Kidney (tissue), 14 donors: ENCODE data around the gene PSMD10. TPM values are rescaled to one million over a fixed set of nuclear protein-coding genes. Genes with fewer than 3 reads are reported as not detected.

Experiments used
- DNase-seq, 5 donors: peaks; one replicate each; pipeline ENCODE4 v3.0.0-alpha.2; 2013 to 2020
- FAIRE-seq: peaks from 2 replicates; lab custom pipeline; 2012; peaks lifted over from hg19 to GRCh38; lab: Jason Lieb, UNC
- H3K27ac ChIP-seq, 2 donors: one replicate each; pipeline ENCODE4 v1.7.0; 2013; ENCODE audit warnings: low read depth in 2 of 2, low read length in 2 of 2, inconsistent platforms in 1 of 2
- H3K27me3 ChIP-seq: one replicate; pipeline ENCODE4 v1.7.1; 2013; ENCODE audit warnings: low read length, inconsistent platforms; ENCODE audit not compliant: control insufficient read depth, insufficient read depth
- H3K36me3 ChIP-seq, 3 donors: one replicate each; pipeline versions ENCODE4 v1.7.0 to v1.7.1; 2013; ENCODE audit warnings: low read length in 3 of 3, control low read depth in 1 of 3, inconsistent platforms in 1 of 3; ENCODE audit not compliant: insufficient read depth in 3 of 3, control insufficient read depth in 2 of 3
- H3K4me1 ChIP-seq, 3 donors: one replicate each; pipeline versions ENCODE4 v1.7.0 to v1.7.1; 2013; ENCODE audit warnings: low read length in 3 of 3, inconsistent platforms in 1 of 3, low read depth in 1 of 3; ENCODE audit not compliant: control insufficient read depth in 2 of 3, insufficient read depth in 2 of 3
- H3K4me3 ChIP-seq, 3 donors: one replicate each; pipeline versions ENCODE4 v1.7.0 to v1.8.1; 2013; ENCODE audit warnings: low read length in 3 of 3, control low read depth in 1 of 3, inconsistent platforms in 1 of 3
- H3K9ac ChIP-seq, 3 donors: one replicate each; pipeline versions ENCODE4 v1.7.0 to v1.7.1; 2013; ENCODE audit warnings: low read length in 3 of 3, control low read depth in 1 of 3, inconsistent platforms in 1 of 3
- H3K9me3 ChIP-seq, 3 donors: one replicate each; pipeline versions ENCODE4 v1.7.0 to v1.7.1; 2013; ENCODE audit warnings: low read length in 3 of 3, control low read depth in 1 of 3, inconsistent platforms in 1 of 3; ENCODE audit not compliant: control insufficient read depth in 2 of 3, insufficient read depth in 1 of 3
- intact Hi-C: fragments of 100-400 bp; cut with DNase I; formaldehyde crosslinking; loops from one replicate; pipeline ENCODE4 v1.11.1; 2022
- polyA plus RNA-seq: library from polyadenylated mRNA; stranded (reverse); fragments of 350-450 nt; fragmentation: Illumina TruSeq; extraction: RNeasy Lipid Tissue Mini Kit (QIAGEN cat#74804); gene quantifications from one replicate; pipeline ENCODE4 v1.2.3, GENCODE V29; 2014; ENCODE audit warnings: low read depth, low replicate concordance; ENCODE audit not compliant: insufficient read depth
- total RNA-seq: library from RNA; stranded (reverse); fragmentation: NEBNext Ultra II Directional; extraction: Animal tissue kit (Norgen Biotek cat#: 25700); gene quantifications from one replicate; pipeline ENCODE4 v1.2.1, GENCODE V29; 2021
- TF ChIP-seq, protein P1 (sequence below): IDR thresholded peaks from 3 replicates; pipeline ENCODE4 v1.5.1; 2012; ENCODE audit warnings: mild to moderate bottlenecking, moderate library complexity, borderline replicate concordance; ENCODE audit not compliant: insufficient read depth; ENCODE audit errors: extremely low read depth
- donor health status: control.
- donor health status: control.
- donor health status: control.
- donor health status: control.
- donor health status: control.
- donor health status: DM: yes; HTN: yes; CAD: no.
- donor health status: Normal renal cell carcinoma (clear cell type).

PSMD10 gene
- total and polyA plus RNA-seq, 2 donors from 2014 or later: 32.7 to 36.1 TPM

DNA sequence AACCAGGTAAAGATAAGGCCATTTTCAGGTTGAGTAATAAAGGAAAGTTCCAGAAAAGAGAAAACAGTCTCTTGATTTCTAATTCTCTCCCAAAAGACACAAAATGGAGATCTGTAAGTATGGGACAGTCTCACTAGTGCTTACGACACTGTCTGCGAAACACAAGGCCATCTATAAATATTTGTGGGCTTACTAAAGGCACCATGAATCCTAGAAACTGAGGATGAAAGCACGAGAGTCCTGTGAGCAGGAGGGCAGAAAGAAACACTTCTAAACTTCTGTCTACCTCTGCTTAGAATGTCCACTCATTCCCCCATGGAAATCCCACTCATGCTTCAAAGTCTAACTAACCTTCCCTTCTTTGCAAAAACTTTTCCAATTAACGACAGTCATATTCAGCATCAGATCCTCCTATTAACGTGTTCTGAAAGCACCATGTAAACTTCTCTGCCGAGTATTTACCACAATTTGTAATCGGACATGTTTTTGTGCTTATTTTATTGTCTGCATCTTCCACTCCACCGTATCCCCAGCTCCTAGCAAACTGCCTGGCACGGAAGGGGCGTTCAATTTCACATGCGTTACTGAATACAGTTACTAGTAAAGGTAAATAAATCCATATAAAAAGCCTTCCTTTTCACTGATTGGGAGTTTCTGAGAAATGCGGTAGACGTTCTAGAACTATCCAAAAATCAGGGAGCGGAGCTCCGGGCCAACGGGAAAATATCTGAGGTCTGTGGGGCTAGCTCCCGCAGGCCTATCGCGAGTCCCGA, 665 bp downstream of the PSMD10 start:
- H3K4me3 ChIP-seq: peak overlapping the region; percentile 75 to 88 (median 87)
- TF ChIP-seq, protein P1, sequence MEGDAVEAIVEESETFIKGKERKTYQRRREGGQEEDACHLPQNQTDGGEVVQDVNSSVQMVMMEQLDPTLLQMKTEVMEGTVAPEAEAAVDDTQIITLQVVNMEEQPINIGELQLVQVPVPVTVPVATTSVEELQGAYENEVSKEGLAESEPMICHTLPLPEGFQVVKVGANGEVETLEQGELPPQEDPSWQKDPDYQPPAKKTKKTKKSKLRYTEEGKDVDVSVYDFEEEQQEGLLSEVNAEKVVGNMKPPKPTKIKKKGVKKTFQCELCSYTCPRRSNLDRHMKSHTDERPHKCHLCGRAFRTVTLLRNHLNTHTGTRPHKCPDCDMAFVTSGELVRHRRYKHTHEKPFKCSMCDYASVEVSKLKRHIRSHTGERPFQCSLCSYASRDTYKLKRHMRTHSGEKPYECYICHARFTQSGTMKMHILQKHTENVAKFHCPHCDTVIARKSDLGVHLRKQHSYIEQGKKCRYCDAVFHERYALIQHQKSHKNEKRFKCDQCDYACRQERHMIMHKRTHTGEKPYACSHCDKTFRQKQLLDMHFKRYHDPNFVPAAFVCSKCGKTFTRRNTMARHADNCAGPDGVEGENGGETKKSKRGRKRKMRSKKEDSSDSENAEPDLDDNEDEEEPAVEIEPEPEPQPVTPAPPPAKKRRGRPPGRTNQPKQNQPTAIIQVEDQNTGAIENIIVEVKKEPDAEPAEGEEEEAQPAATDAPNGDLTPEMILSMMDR: no peak
- intact Hi-C loops: no loop called here
- FAIRE-seq: no peak
- H3K27ac ChIP-seq: peak overlapping the region; percentile 71 to 77
- H3K36me3 ChIP-seq: peaks cover 0 to 4% (median 3%) of the 10 kb centered on the region in 3 donors
- H3K4me1 ChIP-seq: no peaks in the 10 kb centered on the region
- no peaks in the 10 kb centered on the region for H3K27me3 ChIP-seq
- H3K9ac ChIP-seq: peak overlapping the region; percentile 63 to 90 (median 80)
- no peaks in the 10 kb centered on the region for H3K9me3 ChIP-seq
- peak in 1 of 5 donors; percentile 23 for DNase-seq

DNA sequence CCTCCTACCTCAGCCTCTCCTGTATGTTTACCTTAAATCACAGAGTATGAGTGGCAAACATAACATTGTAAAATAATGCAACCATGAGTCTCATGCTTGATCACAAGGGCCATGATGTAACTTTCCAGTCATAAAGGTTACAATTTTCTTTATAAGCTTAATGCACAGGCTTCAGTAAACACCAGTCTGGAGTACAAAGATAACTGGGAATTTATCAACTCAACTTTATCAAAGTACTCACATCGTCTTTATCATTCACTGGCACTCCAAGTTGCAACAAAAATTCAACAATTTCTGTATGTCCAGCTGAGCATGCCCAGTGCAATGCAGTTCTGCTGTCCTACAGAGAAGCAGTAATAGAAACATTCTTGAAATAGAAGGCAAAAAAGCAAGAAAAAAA, 2.8 kb downstream of the PSMD10 start:
- Histone ChIP-seq H3K9ac (no peak overlapping the region), H3K36me3 (peaks cover 2 to 4% (median 3%) of the 10 kb centered on the region in 3 donors), H3K4me1 (no peaks in the 10 kb centered on the region), H3K4me3 (no peak overlapping the region), H3K9me3 (no peaks in the 10 kb centered on the region), H3K27me3 (no peaks in the 10 kb centered on the region), H3K27ac (no peak overlapping the region)
- FAIRE-seq: no peak
- TF ChIP-seq, protein P1: no peak
- DNase-seq: no peak
- intact Hi-C loops: no loop called here

DNA sequence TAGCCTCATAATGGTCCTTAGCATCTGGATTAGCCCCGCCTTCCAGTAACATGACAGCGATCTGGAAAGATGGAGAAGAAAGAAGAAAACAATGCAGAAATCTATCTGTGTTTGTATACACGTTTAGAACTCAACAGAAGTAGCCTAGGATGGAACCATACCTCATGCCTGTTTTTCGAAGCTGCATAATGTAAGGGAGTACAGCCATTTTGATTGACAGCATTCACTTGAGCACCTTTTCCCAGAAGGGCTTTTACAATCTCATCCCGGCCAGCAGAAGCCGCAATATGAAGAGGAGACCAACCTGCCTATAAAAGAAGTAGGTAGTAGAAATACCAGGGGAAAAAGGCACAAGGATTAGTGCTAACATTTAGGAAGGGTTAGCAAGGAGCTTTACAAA, 3.5 kb downstream of the PSMD10 start:
- Histone ChIP-seq H3K27ac (no peak overlapping the region), H3K36me3 (peaks cover 2 to 4% (median 3%) of the 10 kb centered on the region in 3 donors), H3K4me3 (no peak overlapping the region), H3K9me3 (no peaks in the 10 kb centered on the region), H3K4me1 (no peaks in the 10 kb centered on the region), H3K9ac (no peak overlapping the region), H3K27me3 (no peaks in the 10 kb centered on the region)
- intact Hi-C loops: no loop called here
- FAIRE-seq: no peak
- DNase-seq: no peak
- TF ChIP-seq, protein P1: no peak
